ENCODE data around the gene GRWD1.
"Not testable (repeated sequence)": the region's sequence is repeated elsewhere in the genome, so short reads cannot be mapped to it uniquely, and the experiment has no call there.

Gene GRWD1

DNA sequence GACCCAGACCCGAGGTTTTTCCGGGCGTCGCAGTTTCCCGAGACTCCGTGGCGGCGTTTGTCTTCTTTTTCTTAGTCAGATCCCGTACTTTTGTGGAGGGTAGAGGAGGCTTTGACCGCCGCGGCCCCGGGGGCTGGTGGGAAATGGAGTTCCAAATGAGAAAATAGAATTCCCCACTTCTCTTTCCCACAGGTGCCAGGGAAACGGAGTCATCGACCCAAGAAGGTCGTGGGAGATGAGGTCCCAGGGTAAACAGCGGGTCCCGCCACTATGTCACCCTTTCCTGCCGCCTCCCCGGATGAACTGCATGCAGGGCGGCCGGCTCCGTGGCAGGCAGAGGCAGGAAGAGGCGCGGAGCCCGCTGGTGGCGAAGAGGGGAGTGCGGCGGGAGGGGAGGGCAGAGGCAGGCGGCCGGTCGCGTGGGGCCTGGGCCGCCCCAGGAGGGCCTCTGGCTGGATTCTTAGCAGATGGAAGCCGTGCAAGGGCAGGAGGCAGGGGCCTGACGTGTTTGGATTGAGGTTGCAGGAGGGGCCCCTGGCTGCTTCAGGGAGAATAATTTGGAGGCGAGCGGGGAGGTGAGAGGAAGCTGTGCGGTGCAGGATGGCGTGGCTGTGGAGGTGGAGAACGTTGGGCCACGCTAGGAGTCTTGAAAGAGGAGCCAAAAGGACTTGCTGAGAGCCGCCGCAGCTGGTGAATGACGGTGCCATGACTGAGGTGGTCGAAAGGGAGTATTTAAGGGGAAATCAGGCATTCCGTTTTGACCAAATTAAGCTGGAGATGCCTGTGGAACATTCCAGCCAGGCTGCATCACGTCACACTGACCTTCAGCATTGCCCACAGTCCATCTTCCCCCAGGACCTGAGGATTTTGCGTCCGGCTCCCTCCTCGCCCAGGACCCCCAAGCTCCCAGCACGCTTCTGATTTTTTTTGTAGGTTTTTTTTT lies 35.0 kb downstream of the GRWD1 start:
- DNase-seq: peak; percentile 81

- no peak for DNase-seq
Observed at GRCh38 chr19:48481846-48482639, 36.3 kb downstream of the GRWD1 start.

DNA sequence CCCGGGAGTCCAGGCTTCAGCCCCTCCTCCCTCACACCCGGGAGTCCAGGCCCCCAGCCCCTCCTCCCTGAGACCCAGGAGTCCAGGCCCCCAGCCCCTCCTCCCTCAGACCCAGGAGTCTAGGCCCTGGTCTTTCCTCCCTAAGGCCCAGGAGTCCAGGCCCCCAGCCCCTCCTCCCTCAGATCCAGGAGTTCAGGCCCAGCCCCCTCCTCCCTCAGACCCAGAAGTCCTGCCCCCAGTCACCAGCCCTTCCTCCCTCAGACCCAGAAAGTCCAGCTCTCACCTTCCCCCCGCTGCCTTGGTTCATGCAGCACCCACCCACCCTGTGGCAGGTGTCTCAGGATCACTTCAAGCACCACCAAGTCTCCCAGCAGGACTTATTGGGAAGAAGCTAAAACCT lies 37.5 kb downstream of the GRWD1 start:
- no peak for DNase-seq

GRCh38 chr19:48484247-48484893 lies 38.6 kb downstream of the GRWD1 start:
- no peak for DNase-seq

GRCh38 chr19:48484931-48485612 lies 39.3 kb downstream of the GRWD1 start:
- DNase-seq: no peak

GRCh38 chr19:48486706-48487105 lies 40.9 kb downstream of the GRWD1 start:
- DNase-seq: not testable (repeated sequence)

DNA sequence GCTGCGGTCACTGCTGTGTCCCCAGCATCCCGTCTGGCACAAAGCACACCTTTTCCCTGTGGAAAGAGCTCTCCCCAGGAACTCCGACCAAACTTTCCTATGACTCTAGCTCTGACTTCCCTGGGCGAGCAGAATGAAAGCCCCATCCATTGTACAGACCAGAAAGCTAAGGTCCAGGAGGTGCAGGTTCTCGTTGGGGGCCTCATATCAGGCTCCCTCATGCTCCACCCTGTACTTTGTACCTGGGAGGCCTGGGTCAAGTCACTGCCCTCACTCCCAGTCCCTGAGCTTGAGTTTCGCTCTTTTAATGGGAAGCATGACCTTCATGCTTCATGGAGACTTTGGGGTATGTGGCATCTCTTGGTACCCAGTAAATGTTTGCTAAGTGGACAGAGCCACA lies 41.8 kb downstream of the GRWD1 start:
- DNase-seq: no peak

DNA sequence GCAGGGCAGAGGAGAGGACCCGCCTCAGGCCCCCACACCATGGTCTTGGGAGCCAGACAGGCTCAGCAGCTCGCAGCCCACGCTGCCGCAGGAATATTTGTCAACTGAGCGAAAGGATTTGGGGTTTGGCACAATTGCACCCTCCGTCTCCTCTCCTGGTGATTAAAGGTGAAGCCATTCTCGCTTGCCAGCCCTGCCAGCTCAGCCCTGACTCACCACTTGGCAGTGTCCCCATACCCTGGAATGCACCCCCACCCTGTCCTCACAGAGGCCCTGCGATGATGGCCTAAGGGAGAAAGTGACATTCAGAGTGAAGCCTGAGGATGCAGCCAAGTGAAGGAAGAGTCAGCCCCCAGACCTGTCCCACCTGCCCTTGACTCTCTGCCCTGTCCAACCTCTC lies 42.2 kb downstream of the GRWD1 start:
- DNase-seq: no peak

DNA sequence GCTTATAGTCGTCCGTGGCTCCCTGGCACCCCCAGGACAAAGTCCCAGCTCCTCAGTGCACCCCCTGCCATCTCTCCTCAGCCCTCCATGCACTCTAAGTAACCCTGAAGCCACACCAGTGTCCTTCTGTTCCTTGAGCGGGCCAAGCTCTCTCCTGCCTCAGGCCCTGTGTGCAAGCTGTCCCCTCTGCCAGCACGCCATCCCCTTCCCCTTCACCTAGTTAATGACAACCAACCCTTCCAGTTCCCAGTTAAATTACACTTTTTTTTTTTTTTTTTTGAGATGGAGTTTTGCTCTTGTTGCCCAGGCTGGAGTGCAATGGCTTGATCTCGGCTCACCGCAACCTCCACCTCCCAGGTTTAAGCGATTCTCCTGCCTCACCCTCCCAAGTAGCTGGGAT lies 42.7 kb downstream of the GRWD1 start:
- not testable (repeated sequence) for DNase-seq

DNA sequence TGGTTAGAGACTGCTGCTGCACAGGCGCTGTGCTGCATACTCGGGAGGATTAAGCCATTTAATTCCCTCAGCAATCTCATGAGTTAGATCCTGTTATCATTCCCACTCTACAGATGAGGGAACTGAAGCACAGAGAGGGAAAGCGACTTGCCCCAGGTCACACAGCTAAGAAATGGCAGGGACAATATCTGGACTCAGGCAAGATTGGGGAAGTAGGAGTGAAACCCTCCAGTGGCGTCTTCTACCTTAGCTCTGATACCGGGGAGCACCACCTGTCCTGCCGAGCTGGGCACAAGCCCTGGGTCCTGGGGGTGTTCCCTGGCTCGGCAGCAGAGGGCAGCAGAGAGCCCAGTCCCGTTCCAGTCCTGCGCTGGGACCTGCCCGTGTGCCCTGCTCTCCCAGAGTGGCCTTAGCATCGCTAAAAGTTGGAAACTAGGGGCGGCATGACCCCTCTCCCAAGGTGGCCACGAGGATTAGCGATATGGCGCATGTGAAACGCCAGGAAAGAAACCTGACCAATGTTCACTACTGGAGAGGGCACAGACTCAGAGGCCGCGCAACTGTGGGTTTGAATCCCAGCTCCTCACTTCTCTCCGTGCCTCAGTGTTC lies 43.9 kb downstream of the GRWD1 start:
- peak; percentile 95 for DNase-seq

DNA sequence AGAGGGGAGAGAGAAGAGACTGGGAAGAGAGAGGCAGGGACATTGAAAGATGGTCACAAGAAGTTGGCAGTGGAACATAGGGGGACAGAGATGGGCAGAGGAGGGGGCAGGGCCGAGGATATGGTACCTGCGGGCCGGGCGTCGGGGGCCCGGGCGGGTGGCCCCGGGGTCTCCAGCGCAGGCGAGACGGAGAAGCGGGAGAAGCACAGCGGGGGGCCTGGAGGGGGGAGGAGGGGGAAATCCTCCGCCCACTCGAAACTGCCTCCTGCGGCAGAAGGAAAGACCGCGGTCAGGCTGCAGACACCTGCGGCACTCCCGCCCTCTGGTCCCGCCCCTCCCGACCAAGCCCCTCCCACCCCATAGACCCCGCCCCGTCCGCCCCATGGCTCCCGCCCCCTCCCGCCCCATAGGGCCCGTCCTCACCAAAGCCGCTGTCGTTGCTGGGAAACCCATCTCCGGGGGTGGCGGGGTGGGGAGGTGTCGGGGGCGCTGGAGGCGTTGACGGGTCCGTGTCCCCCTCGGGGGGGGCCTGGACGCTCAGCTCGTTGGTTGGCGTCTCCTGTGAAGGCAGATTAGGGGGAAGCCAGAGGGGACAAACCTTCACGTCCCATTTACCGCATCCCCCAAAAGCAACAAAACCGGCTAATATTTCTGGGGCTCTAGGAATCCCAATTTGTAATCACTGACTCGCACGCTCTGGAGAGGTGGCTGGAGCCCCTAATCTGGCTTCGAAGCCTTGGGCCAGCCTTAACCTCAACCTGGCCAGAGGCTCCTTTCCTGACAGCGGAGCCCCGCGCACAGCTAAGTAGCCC lies 45.4 kb downstream of the GRWD1 start:
- DNase-seq: peak; percentile 76

- DNase-seq: no peak
Observed at GRCh38 chr19:48491793-48492123, 46.0 kb downstream of the GRWD1 start.

- DNase-seq: peak; percentile 94
Observed at GRCh38 chr19:48492925-48493717, 47.3 kb downstream of the GRWD1 start.

DNA sequence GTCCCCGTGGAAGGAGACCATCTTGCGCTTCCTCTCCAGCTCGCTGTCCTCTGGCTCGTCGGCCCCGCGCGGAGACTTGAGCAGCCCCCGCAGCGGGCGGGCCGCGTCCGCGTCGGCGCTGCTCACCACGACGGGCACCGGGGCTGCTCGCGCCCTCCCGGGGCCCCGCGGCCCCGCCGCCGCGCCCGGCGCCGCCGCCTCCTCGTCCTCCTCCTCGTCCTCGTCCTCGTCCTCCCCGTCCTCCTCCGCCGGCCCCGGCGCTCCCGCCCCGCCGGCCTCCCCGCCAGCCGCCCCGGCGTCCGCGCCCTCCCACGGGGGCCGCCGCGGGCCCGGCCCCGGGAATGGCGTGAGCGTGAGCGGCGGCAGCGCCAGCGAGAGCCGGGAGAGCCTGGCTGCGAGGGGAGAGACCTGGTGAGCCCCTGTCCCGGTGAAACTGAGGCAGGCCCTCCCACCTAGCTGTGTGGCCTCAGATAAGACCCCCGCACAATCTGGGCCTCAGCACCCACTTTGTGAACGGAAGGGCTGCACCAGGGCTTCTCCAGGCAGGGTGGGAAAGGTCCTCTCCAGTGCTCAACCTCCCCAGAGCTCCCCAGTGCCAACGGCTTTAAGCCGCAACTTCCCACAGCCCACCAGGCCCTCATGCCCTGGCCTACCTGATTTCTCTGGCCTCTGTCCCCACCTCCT lies 48.1 kb downstream of the GRWD1 start:
- no peak for DNase-seq

GRCh38 chr19:48495396-48495795 lies 49.6 kb downstream of the GRWD1 start:
- DNase-seq: no peak

DNA sequence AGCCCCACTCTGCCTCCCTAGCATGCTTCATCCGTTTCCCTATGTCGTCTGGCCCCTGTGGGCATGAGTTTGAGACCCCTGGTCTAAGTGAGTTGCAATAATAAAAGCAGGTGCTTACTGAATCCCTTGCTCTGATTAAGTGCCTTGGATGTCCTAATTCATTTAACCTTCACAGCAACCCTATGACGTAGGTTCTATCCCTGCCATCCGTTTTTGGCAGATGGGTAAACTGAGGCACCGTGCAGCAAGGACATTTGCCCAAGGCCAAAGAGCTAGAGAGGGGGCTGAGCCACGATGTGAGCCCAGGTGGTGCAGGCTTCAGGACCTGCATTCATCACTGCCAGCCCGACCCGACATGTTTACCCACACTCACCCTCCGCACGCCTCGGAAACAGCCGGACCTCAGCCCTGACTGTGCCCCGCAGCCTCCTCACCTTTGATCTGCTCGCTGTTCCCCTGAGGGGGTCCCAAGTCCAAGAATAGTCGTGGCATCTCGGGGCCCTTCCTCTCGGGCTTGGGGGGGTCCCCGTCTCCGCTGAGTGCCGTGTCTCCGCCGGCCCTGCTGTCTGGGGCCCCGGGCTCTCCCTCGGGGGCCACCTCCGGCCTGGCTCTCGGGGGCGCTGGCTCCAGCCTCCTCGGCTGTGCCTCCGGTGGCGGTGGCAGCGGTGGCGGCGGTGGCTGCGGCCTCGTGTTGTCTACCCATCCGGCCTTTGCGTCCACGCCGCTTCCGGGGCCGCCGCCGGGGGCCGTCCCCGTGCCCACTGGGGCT lies 51.4 kb downstream of the GRWD1 start:
- DNase-seq: no peak

DNA sequence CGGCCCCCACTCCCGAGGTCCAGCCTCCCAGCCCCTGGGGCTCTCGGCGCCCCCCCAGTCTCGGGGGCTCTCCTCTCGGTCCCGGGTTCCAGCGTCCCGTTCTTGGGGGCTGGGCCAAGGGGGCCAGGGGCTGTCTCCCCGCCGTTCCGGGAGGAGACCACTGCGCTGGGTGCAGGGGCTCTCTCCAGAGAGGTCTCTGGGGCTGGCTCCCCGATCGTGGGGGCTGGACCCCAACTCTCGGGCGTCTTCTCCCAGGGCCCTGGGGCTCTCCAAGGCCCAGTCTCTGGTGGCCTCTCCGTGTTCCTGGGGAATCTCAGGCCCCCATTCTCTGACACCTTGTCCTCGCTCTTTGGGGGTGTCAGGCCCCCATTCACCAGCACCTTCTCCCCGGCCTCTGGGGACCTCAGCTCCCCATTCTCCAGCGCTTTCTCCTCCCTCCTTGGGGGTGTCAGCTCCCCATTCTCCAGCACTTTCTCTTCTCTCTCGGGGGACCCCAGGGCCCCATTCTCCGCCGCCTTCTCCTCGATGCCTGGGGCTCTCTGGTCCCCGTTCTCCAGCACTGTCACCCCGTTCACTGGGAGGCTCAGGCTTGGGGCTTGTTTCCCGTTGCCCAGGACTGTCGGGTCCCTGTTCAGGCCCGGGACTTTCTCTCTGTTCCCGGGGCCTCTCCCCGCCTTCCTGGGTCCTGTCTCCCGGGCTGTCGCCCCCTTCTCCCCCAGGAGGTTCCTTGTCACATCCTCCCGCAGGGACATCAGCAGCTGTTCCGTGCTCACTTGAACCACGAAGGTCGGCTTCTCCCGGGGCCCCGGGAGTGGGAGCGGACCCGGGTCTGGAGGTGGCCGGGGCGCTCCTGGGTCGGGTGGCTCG lies 52.2 kb downstream of the GRWD1 start:
- no peak for DNase-seq

DNA sequence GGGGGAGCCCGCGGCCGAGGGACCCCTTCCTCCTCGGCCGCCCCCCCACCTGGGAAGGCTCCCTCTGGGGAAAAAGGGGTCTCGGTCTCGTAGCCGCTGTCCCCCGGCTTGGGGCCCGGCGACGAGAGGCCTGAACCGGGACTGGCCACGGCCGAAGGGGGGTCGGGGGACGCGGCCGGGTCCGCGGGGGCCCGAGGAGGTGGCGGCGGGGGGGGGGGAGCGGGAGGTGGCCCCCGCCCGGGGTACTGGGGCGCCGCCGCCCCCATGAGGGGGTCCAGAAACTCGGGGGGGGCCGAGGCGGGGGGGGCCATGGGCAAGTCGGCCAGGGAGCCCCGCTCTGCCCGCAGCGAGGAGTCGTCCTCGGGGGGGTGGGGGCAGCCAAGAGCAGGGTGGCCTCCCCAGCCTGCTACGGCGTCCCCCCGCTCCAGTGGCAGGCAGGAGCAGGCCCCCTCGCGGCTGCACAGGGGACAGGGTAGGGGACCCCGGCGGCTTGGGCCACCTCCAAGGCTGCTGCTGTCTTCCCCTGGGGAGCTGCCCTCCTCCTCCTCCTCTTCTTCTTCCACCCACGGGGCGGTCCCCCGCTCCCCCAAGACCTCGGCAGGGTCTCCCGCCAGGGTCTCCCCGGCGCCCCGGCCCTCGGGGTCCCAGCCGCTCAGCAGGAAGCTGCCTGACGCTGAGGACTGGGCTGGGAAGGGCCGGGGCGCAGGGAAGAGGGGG lies 53.0 kb downstream of the GRWD1 start:
- no peak for DNase-seq
